ENCODE results near the gene ELP6.

ELP6 gene

GRCh38 chr3:47455806-47456452, 57.6 kb downstream of the ELP6 start:
- DNase-seq: no peak

- DNase-seq: no peak
These were observed 60.9 kb downstream of the ELP6 start for GRCh38 chr3:47452453-47453215.

Data from NCI-H2107 (cell line).